CD14-positive monocyte (primary cell): ENCODE data around the gene NKAIN2. TPM values are rescaled to one million over a fixed set of nuclear protein-coding genes. Genes with fewer than 3 reads are reported as not detected.

Experiments used
- DNase-seq, 3 donors: peaks; one replicate each; pipeline ENCODE4 v3.0.0-alpha.2; 2011 to 2022
- H2AFZ ChIP-seq: 2 replicates; pipeline ENCODE4 v1.6.0; 2012; ENCODE audit warnings: mild to moderate bottlenecking, low read depth, low read length, inconsistent platforms; ENCODE audit not compliant: insufficient read depth, poor library complexity, severe bottlenecking
- H3K27ac ChIP-seq, 2 donors: 1 replicate in 1 of 2; 2 replicates in 1 of 2; pipeline ENCODE4 v1.5.1; 2012 to 2013; ENCODE audit warnings: low read length in 2 of 2, control low read depth in 1 of 2, inconsistent platforms in 1 of 2, low read depth in 1 of 2, mild to moderate bottlenecking in 1 of 2
- H3K27me3 ChIP-seq, 2 donors: one replicate each; pipeline versions ENCODE4 v1.6.0 to v1.6.1; 2011 to 2013; ENCODE audit warnings: low read length in 2 of 2; ENCODE audit not compliant: control insufficient read depth in 2 of 2, insufficient read depth in 2 of 2
- H3K36me3 ChIP-seq, 2 donors: replicated peaks in 1 of 2; 1 replicate in 1 of 2; 2 replicates in 1 of 2; pipeline versions ENCODE4 v1.5.1 to v1.6.1; 2012 to 2013; ENCODE audit warnings: low read length in 2 of 2, control low read depth in 1 of 2, inconsistent platforms in 1 of 2, mild to moderate bottlenecking in 1 of 2; ENCODE audit not compliant: insufficient read depth in 2 of 2, control insufficient read depth in 1 of 2
- H3K4me1 ChIP-seq, 2 donors: 1 replicate in 1 of 2; 2 replicates in 1 of 2; pipeline versions ENCODE4 v1.5.1 to v1.6.1; 2012 to 2013; ENCODE audit warnings: low read length in 2 of 2, control low read depth in 1 of 2, inconsistent platforms in 1 of 2, mild to moderate bottlenecking in 1 of 2, moderate library complexity in 1 of 2; ENCODE audit not compliant: insufficient read depth in 2 of 2, control insufficient read depth in 1 of 2
- H3K4me2 ChIP-seq: replicated peaks from 2 replicates; pipeline ENCODE3; 2012; ENCODE audit warnings: low read length, moderate library complexity, mild to moderate bottlenecking; ENCODE audit not compliant: poor library complexity, severe bottlenecking; ENCODE audit errors: extremely low read depth
- H3K4me3 ChIP-seq, 3 experiments: fragments of 200-600 bp in 1 of 3; sonication (generic) in 1 of 3; replicated peaks in 1 of 3; 1 replicate in 2 of 3; 2 replicates in 1 of 3; pipeline ENCODE4 v1.5.1; 2011 to 2013; ENCODE audit warnings: low read length in 3 of 3, mild to moderate bottlenecking in 3 of 3, control low read depth in 2 of 3, low read depth in 2 of 3, inconsistent platforms in 1 of 3, moderate library complexity in 1 of 3
- H3K79me2 ChIP-seq: 2 replicates; pipeline ENCODE4 v1.6.0; 2012; ENCODE audit warnings: mild to moderate bottlenecking, control low read depth, inconsistent platforms, low read length, moderate library complexity; ENCODE audit not compliant: insufficient read depth
- H3K9ac ChIP-seq: 2 replicates; pipeline ENCODE4 v1.6.0; 2017; ENCODE audit warnings: low read length, mild to moderate bottlenecking; ENCODE audit not compliant: insufficient read depth, poor library complexity, severe bottlenecking
- H3K9me3 ChIP-seq, 2 donors: replicated peaks in 1 of 2; 1 replicate in 1 of 2; 2 replicates in 1 of 2; pipeline versions ENCODE4 v1.5.1 to v1.6.1; 2012 to 2013; ENCODE audit warnings: low read length in 2 of 2, control low read depth in 1 of 2; ENCODE audit not compliant: control insufficient read depth in 1 of 2, insufficient read depth in 1 of 2
- H4K20me1 ChIP-seq: 2 replicates; pipeline ENCODE4 v1.6.0; 2012; ENCODE audit warnings: mild to moderate bottlenecking, low read length, control low read depth, moderate library complexity; ENCODE audit not compliant: insufficient read depth
- H3K27ac Mint-ChIP-seq, 7 donors: one replicate each; pipeline ENCODE4 v1.8.0; 2020; ENCODE audit warnings: mild to moderate bottlenecking in 7 of 7, mixed read lengths in 7 of 7, moderate library complexity in 6 of 7, inconsistent platforms in 2 of 7
- H3K27me3 Mint-ChIP-seq, 3 donors: one replicate each; pipeline ENCODE4 v1.8.0; 2021 to 2022; ENCODE audit warnings: low read depth in 3 of 3, mild to moderate bottlenecking in 3 of 3, mixed read lengths in 3 of 3, moderate library complexity in 3 of 3, inconsistent platforms in 1 of 3
- H3K36me3 Mint-ChIP-seq, 2 donors: one replicate each; pipeline ENCODE4 v1.8.0; 2020; ENCODE audit warnings: mixed read lengths in 2 of 2, inconsistent platforms in 1 of 2, mild to moderate bottlenecking in 1 of 2
- H3K4me1 Mint-ChIP-seq: one replicate; pipeline ENCODE4 v1.8.0; 2020; ENCODE audit warnings: mild to moderate bottlenecking, mixed read lengths
- H3K4me3 Mint-ChIP-seq, 2 donors: one replicate each; pipeline ENCODE4 v1.8.0; 2020; ENCODE audit warnings: mild to moderate bottlenecking in 2 of 2, mixed read lengths in 2 of 2, moderate library complexity in 1 of 2
- H3K9me3 Mint-ChIP-seq, 7 donors: one replicate each; pipeline ENCODE4 v1.8.0; 2020 to 2022; ENCODE audit warnings: mixed read lengths in 7 of 7, mild to moderate bottlenecking in 6 of 7, moderate library complexity in 6 of 7, inconsistent platforms in 2 of 7
- WGBS: methylation state at CpG from one replicate; pipeline ENCODE4 v1.1.5; 2013; ENCODE audit warnings: missing lambda C conversion rate; ENCODE audit not compliant: insufficient coverage; 5-methylcytosine and 5-hydroxymethylcytosine counted together
- intact Hi-C, 2 donors: fragments of 100-400 bp; cut with micrococcal nuclease; formaldehyde crosslinking; loops; one replicate each; pipeline versions ENCODE4 v1.15.0 to v1.15.1; 2023
- polyA plus RNA-seq, 3 donors: library from polyadenylated mRNA; depleted of rRNA in 1 of 3; unstranded in 2 of 3; stranded (reverse) in 1 of 3; fragments of 300-500 nt in 2 of 3; fragments of >200 nt in 1 of 3; fragmentation: Illumina TruSeq in 2 of 3; gene quantifications; 1 replicate in 2 of 3; 2 replicates in 1 of 3; pipeline ENCODE4 v1.2.3, GENCODE V29; 2012 to 2021
- TF ChIP-seq, protein P1 (sequence below): fragments of 200-600 bp; IDR thresholded peaks from one replicate; pipeline ENCODE4 v1.8.0; 2022; ENCODE audit warnings: antibody characterized with exemption, mild to moderate bottlenecking

NKAIN2 gene
- polyA plus RNA-seq, 3 donors, result not detected

DNA sequence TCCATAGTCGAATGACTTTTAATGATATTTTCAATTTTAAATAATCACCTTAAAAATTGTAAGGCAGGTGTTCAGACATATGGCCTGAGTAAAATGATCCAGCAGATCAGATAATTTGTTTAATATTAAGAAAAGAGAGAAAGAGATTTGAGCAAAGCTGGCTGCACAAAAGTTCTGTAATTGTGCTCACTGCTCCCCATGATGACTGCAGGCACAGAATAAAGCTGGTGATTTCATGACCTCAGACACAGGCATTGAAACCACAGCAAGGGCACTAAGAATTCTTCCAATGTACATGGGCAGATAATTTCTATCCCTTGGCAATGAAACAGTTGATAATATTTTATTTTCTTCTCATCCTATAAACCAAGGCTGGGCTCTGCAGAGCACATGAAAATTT, 553.1 kb downstream of the NKAIN2 start:
- H3K36me3 Mint-ChIP-seq, result no peaks in the 10 kb centered on the region
- H3K9ac ChIP-seq, result no peak overlapping the region

DNA sequence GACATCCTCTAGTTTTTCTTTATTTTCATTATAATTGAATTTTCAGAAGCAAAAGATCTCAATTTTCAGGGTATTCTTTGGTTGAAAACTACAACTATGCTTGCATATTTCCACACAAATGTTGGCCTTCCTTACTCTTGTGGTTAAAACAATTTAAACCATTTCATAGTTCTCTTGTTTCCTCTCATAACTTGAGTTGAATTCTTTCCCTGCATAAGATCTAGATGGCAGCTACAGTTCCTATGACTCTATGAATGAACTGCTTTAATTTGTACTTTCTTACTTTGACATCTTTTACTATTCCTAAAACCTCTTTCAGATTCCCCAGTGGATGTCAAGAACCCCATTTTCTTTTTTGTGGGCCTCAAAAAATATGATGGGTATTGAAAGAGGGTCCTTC, 564.5 kb downstream of the NKAIN2 start:
- H3K4me1 ChIP-seq, result no peaks in the 10 kb centered on the region
- intact Hi-C loops, result no loop called here
- H3K79me2 ChIP-seq, result no peaks in the 10 kb centered on the region
- H3K4me3 ChIP-seq, result no peak overlapping the region
- H3K9ac ChIP-seq, result no peak overlapping the region
- H2AFZ ChIP-seq, result no peak overlapping the region
- Mint-ChIP-seq H3K36me3 (no peaks in the 10 kb centered on the region), H3K9me3 (peaks cover 0 to 4% (median 0%) of the 10 kb centered on the region in 7 donors), H3K4me3 (no peak overlapping the region), H3K27me3 (no peaks in the 10 kb centered on the region), H3K27ac (no peak overlapping the region), H3K4me1 (no peaks in the 10 kb centered on the region)
- no peaks in the 10 kb centered on the region for H3K9me3 ChIP-seq
- no peaks in the 10 kb centered on the region for H3K36me3 ChIP-seq
- DNase-seq, result no peak
- no peak overlapping the region for H3K27ac ChIP-seq
- H3K4me2 ChIP-seq, result no peak overlapping the region
- no peaks in the 10 kb centered on the region for H3K27me3 ChIP-seq
- no peaks in the 10 kb centered on the region for H4K20me1 ChIP-seq
- TF ChIP-seq, protein P1, sequence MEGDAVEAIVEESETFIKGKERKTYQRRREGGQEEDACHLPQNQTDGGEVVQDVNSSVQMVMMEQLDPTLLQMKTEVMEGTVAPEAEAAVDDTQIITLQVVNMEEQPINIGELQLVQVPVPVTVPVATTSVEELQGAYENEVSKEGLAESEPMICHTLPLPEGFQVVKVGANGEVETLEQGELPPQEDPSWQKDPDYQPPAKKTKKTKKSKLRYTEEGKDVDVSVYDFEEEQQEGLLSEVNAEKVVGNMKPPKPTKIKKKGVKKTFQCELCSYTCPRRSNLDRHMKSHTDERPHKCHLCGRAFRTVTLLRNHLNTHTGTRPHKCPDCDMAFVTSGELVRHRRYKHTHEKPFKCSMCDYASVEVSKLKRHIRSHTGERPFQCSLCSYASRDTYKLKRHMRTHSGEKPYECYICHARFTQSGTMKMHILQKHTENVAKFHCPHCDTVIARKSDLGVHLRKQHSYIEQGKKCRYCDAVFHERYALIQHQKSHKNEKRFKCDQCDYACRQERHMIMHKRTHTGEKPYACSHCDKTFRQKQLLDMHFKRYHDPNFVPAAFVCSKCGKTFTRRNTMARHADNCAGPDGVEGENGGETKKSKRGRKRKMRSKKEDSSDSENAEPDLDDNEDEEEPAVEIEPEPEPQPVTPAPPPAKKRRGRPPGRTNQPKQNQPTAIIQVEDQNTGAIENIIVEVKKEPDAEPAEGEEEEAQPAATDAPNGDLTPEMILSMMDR, result no peak

More for the DNA sequence above, 553.1 kb downstream of the NKAIN2 start:
- intact Hi-C loops, result no loop called here
- Mint-ChIP-seq H3K4me1 (no peaks in the 10 kb centered on the region), H3K27me3 (no peaks in the 10 kb centered on the region), H3K4me3 (no peak overlapping the region), H3K27ac (no peak overlapping the region), H3K9me3 (peaks cover 0 to 7% (median 2%) of the 10 kb centered on the region in 7 donors)
- Histone ChIP-seq H2AFZ (no peak overlapping the region), H3K79me2 (no peaks in the 10 kb centered on the region), H3K36me3 (no peaks in the 10 kb centered on the region), H4K20me1 (no peaks in the 10 kb centered on the region), H3K27ac (no peak overlapping the region), H3K27me3 (no peaks in the 10 kb centered on the region), H3K9me3 (no peaks in the 10 kb centered on the region), H3K4me1 (no peaks in the 10 kb centered on the region), H3K4me2 (no peak overlapping the region), H3K4me3 (no peak overlapping the region)
- TF ChIP-seq, protein P1, result no peak
- WGBS, result no CpG with 5 or more reads among the region's 1 CpG
- no peak for DNase-seq
